ENCODE results near the gene CHRND.
A peak's percentile ranks its signal among the peaks of the same experiment; 100 is the strongest.

CHRND gene

GRCh38 chr2:232513353-232513752, 12.6 kb upstream of the CHRND start:
- Histone ChIP-seq H4K20me1 (0 out of 2 replicates have a peak, but pooled peaks cover 6% of the 10 kb centered on the region), H3K4me3 (no peak overlapping the region), H3K27ac (no peak overlapping the region), H3K27me3 (no peaks in the 10 kb centered on the region), H3K4me1 (peaks cover 29% of the 10 kb centered on the region), H3K9ac (no peak overlapping the region), H3K4me2 (no peak overlapping the region), H3K36me3 (no peaks in the 10 kb centered on the region), H3K9me3 (no peaks in the 10 kb centered on the region)
- no peak for TF ChIP-seq Cebpa-rat (IDR thresholded peaks at IDR 0.05)

- Histone ChIP-seq H3K9ac (no peak overlapping the region), H3K4me3 (no peak overlapping the region), H3K9me3 (no peaks in the 10 kb centered on the region), H3K36me3 (no peaks in the 10 kb centered on the region), H3K27ac (no peak overlapping the region), H3K27me3 (no peaks in the 10 kb centered on the region), H4K20me1 (0 out of 2 replicates have a peak, but pooled peaks cover 6% of the 10 kb centered on the region), H3K4me1 (peaks cover 24% of the 10 kb centered on the region), H3K4me2 (no peak overlapping the region)
- no peak for TF ChIP-seq Cebpa-rat (IDR thresholded peaks at IDR 0.05)
These were observed 10.3 kb upstream of the CHRND start for GRCh38 chr2:232515639-232516038.

- Histone ChIP-seq H3K9ac (no peak overlapping the region), H4K20me1 (peaks cover 5% of the 10 kb centered on the region; the same call in 1 of the 2 replicates), H3K36me3 (no peaks in the 10 kb centered on the region), H3K27ac (no peak overlapping the region), H3K9me3 (no peaks in the 10 kb centered on the region), H3K4me3 (no peak overlapping the region), H3K4me2 (no peak overlapping the region), H3K4me1 (peaks cover 18% of the 10 kb centered on the region), H3K27me3 (peaks cover 5% of the 10 kb centered on the region)
- TF ChIP-seq Cebpa-rat (IDR thresholded peaks at IDR 0.05): no peak
These were observed 9.4 kb upstream of the CHRND start for GRCh38 chr2:232516551-232516950.

- Histone ChIP-seq H3K4me2 (no peak overlapping the region), H3K36me3 (no peaks in the 10 kb centered on the region), H3K9me3 (no peaks in the 10 kb centered on the region), H3K27me3 (peaks cover 28% of the 10 kb centered on the region), H3K4me1 (peaks cover 26% of the 10 kb centered on the region), H3K4me3 (no peak overlapping the region), H3K27ac (no peak overlapping the region), H4K20me1 (peaks cover 20% of the 10 kb centered on the region), H3K9ac (no peak overlapping the region)
- no peak for TF ChIP-seq Cebpa-rat (IDR thresholded peaks at IDR 0.05)
These were observed 7.1 kb upstream of the CHRND start for GRCh38 chr2:232518844-232519243.

GRCh38 chr2:232519581-232520438, 6.2 kb upstream of the CHRND start, which contains the start of gene PRSS56:
PRSS56 (plus strand) TSS chr2:232520388; CDS start chr2:232520599, 211 bp downstream.
- no peak within 1 kb of the TSS for H3K4me3 ChIP-seq
- peaks cover 35% of the 10 kb centered on the region for H3K4me1 ChIP-seq
- H4K20me1 ChIP-seq: peaks cover 21% of the 10 kb centered on the region
- no peak within 1 kb of the TSS for H3K27ac ChIP-seq
- no peak within 1 kb of the TSS; the same call in 1 of the 2 replicates for H3K4me2 ChIP-seq
- H3K9me3 ChIP-seq: no peaks in the 10 kb centered on the region
- TF ChIP-seq Cebpa-rat (IDR thresholded peaks at IDR 0.05): no peak
- H3K27me3 ChIP-seq: peaks cover 37% of the 10 kb centered on the region
- no peak within 1 kb of the TSS for H3K9ac ChIP-seq
- H3K36me3 ChIP-seq: no peaks in the 10 kb centered on the region

- Histone ChIP-seq H3K4me1 (peaks cover 42% of the 10 kb centered on the region), H4K20me1 (peaks cover 21% of the 10 kb centered on the region), H3K4me3 (no peak overlapping the region), H3K27me3 (peaks cover 40% of the 10 kb centered on the region), H3K36me3 (no peaks in the 10 kb centered on the region), H3K9ac (no peak overlapping the region), H3K4me2 (no peak overlapping the region), H3K9me3 (no peaks in the 10 kb centered on the region), H3K27ac (no peak overlapping the region)
- TF ChIP-seq Cebpa-rat (IDR thresholded peaks at IDR 0.05): no peak
These were observed 5.5 kb upstream of the CHRND start for GRCh38 chr2:232520489-232520888.

- no peak overlapping the region; the same call in 1 of the 2 replicates for H3K4me2 ChIP-seq
- H4K20me1 ChIP-seq: peaks cover 21% of the 10 kb centered on the region
- no peak overlapping the region for H3K27ac ChIP-seq
- peaks cover 40% of the 10 kb centered on the region for H3K27me3 ChIP-seq
- H3K9ac ChIP-seq: no peak overlapping the region
- no peaks in the 10 kb centered on the region for H3K36me3 ChIP-seq
- no peaks in the 10 kb centered on the region for H3K9me3 ChIP-seq
- no peak overlapping the region for H3K4me3 ChIP-seq
- no peak for TF ChIP-seq Cebpa-rat (IDR thresholded peaks at IDR 0.05)
- peaks cover 46% of the 10 kb centered on the region for H3K4me1 ChIP-seq
These were observed 4.9 kb upstream of the CHRND start for GRCh38 chr2:232521098-232521497.

GRCh38 chr2:232521959-232522622, 3.9 kb upstream of the CHRND start:
- 0 out of 2 replicates have a peak overlapping the region, but pooled peaks have one; percentile 6 for H3K9ac ChIP-seq
- H3K4me3 ChIP-seq: peak overlapping the region; percentile 69
- H3K4me1 ChIP-seq: peaks cover 48% of the 10 kb centered on the region
- no peaks in the 10 kb centered on the region for H3K9me3 ChIP-seq
- peak overlapping the region; percentile 91 for H3K4me2 ChIP-seq
- H3K27ac ChIP-seq: no peak overlapping the region
- no peaks in the 10 kb centered on the region for H3K36me3 ChIP-seq
- peaks cover 21% of the 10 kb centered on the region for H4K20me1 ChIP-seq
- H3K27me3 ChIP-seq: peaks cover 40% of the 10 kb centered on the region
- TF ChIP-seq Cebpa-rat (IDR thresholded peaks at IDR 0.05): no peak

- H3K36me3 ChIP-seq: no peaks in the 10 kb centered on the region
- no peak overlapping the region for H3K9ac ChIP-seq
- H3K4me2 ChIP-seq: peak overlapping the region; percentile 91
- H3K27ac ChIP-seq: no peak overlapping the region
- no peaks in the 10 kb centered on the region for H3K9me3 ChIP-seq
- H3K4me3 ChIP-seq: peak overlapping the region; percentile 69
- peaks cover 51% of the 10 kb centered on the region for H3K4me1 ChIP-seq
- peaks cover 21% of the 10 kb centered on the region for H4K20me1 ChIP-seq
- TF ChIP-seq Cebpa-rat (IDR thresholded peaks at IDR 0.05): no peak
- peaks cover 40% of the 10 kb centered on the region for H3K27me3 ChIP-seq
These were observed 3.1 kb upstream of the CHRND start for GRCh38 chr2:232522623-232523401.
